HG02938 (cell line): ENCODE results near the gene ACVRL1.
"Not testable (repeated sequence)": the region's sequence is repeated elsewhere in the genome, so short reads cannot be mapped to it uniquely, and the experiment has no call there.

Experiments used
- ATAC-seq: cut with Tn5 transposase; IDR thresholded peaks from one replicate; pipeline ENCODE4 v1.9.1; 2021; ENCODE audit warnings: mild to moderate bottlenecking, moderate library complexity; ENCODE audit not compliant: unreplicated experiment

Gene ACVRL1

DNA sequence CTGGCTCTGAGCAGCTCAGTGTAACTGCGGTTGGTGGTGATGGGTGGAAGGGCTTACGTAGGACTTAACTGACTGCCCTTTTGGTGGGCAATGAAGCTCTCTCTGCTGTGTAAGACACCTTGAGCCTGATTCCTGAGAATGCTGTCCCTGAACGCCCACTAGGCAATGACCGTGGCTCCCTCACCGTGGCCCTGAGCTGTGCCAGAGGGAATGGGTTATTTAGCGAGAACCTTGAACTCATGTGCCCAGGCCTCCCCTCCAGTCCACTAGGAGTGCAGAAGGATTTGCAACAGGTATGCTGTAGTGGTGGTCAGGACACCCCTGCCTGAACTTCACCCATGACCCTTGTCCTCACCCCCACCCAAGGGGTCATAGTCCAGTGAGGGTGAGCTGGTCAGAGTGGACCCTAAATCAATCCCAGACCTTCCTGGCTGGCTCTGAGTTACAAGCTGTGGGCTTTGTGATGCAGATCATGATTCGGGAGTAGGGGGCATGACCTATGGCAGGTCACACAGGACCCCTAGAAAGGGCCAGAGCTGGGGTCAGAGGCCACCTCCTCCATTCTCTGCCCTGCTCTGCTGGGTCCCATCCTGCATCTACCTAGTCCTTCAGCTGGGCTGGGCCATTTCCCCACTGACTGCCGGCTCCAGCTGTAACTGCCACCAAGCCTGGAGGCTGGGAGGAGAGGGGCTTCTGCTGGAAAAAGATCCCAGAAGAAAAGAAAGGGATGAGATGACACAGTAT, 33.9 kb upstream of the ACVRL1 start:
- ATAC-seq, result no peak

DNA sequence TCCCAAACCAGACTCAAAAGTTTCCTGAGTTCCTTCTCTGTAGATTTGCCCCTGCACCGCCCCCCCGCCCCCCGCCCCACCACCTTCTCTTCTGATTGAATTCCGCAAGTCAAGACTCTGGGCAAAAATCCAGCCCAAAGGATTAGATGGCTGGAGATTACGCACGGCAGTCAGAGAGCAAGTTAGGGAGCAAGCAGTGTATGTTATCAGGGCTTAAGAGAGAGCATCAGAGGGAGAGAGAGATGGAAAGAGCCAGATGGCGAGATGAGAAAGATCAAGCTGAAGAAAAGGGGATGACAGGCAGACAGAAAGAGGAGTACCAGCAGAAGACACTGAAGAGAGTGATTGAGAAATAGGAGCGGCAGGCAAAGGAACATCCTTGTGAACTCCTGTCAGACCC, 33.3 kb upstream of the ACVRL1 start:
- ATAC-seq, result no peak

DNA sequence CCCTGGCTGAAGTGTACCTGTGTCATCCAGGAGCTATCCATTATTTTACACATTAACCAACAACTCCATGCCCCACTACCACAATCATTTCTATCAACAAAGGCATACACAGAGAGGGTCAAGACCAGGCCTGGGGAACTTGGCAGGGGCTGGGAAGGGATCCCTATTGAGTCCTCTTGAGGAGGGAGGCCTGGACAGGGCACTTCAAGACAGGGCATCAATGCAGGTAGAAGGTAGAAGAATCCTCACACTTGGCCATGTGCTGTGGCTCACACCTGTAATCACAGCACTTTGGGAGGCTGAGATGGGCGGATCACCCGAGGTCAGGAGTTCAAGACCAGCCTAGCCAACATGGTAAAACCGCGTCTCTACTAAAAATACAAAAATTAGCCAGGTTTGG, 32.8 kb upstream of the ACVRL1 start:
- no peak for ATAC-seq

DNA sequence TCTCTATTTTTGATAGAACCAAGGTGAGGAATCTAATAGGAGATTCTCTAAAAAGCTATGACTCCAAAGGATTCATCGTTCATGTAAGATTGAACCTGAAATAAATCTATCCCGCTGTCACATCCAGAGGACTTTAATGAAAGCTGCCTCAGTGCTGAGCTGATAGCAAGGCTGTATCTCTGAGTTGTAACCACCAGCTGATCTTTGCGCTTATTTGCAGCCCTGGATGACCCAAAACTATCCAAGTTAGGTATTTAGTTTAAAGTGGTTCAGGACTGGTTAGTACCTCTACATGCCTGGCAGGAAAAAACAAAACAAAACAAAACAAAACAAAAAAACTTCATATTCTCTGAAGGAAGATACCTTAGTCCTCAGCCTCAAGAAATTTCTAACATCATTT, 28.2 kb upstream of the ACVRL1 start:
- ATAC-seq, result no peak

DNA sequence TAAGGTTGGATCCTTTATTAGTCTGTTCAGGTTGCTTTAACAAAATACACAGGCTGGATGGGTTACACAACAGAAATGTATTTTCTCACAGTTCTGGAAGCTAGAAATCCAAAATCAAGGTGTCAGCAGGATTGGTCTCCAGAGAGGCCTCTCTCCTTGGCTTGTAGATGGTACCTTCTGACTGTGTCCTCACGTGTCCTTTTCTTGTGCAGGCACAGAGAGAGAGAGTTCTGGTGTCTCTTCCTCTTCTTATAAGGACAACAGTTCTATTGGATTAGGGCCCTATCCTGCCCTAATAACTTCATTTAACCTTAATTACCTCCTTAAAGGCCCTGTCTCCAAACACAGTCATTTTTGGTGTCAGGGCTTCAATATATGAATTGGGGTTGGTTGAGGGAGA, 24.0 kb upstream of the ACVRL1 start:
- no peak for ATAC-seq

DNA sequence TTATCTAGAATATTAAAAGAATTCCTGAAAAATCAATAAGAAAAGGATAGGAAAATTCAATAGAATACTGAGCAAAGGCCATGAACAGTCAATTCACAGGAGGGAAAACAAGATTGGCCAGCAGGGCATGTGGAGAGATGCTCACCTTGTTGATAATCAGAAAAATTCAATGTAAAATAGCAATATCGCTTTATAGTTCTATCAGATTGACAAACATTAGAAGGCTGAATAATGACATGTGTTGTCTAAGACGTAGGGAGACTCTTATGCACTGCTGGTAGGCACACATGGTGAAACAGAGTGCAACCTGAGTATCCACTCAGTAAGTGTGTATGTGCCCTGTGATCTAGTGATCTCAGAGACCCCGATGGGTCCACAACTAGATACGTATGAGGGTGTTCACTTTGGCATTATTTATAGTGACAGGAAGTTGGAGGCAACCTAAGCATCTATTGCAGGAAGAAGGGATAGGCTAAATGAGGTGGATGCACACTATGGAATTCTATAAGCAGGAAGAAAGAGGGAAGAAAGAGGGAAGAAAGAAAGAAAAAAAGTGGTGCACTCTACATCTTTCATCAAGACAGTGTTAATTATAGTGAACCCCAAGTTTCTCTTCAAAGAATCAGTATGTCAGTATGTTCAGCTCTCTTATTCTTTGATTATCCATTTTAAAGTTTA, 23.2 kb upstream of the ACVRL1 start:
- ATAC-seq, result no peak

DNA sequence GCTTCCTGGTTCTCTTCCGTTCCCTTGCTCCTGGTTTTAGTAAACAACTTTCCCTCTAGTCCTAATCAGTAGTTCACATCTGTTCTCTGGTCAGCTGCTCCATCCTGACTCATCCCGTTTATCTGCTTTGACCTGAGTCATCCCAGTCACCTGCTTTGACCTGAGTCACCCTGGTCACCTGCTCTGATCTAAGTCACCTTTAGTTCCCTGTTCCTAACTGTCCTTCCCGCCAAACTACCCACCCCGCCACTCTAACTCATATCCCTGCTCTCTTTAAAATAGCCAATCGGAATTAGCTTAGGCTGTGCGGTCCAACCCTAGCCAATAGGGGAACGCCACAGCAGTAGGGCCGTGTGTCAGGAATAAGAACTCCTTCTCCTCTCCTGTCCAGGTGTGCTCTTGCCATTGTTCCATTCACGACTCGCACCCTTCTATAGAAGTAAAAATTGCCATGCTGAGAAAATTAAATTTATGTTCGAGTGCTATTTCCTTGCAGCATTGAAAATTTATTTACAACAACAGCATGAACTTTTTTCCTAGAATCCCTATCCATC, 22.6 kb upstream of the ACVRL1 start:
- ATAC-seq, result no peak

DNA sequence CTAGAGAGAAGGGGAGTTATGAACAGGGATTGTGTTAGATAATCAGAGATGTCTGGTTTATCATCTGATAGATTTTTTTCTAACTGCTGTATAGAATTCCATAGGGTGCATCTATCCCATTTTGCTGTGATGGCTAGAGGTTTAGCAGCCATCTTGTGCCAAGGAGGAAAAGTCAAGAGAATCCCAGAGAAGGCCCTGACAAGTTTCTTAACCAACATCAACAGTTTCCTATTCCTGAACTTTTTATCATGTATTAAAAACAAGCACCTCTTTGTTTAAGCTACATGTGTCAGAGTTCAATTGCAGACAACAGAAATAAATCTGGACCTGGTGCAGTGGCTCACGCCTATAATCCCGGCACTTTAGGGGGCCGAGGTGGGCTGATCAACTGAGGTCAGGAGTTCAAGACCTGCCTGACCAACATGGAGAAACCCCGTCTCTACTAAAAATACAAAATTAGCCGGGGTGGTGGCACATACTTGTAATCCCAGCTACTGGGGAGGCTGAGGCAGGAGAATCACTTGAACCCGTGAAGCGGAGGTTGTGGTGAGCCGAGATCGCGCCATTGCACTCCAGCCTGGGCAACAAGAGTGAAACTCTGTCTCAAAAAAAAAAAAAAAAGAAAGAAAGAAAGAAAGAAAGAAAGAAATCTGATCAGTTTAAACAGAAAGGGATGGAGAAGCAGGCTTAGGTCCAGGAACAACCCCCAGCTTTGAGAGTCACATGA, 21.8 kb upstream of the ACVRL1 start:
- not testable (repeated sequence) for ATAC-seq

DNA sequence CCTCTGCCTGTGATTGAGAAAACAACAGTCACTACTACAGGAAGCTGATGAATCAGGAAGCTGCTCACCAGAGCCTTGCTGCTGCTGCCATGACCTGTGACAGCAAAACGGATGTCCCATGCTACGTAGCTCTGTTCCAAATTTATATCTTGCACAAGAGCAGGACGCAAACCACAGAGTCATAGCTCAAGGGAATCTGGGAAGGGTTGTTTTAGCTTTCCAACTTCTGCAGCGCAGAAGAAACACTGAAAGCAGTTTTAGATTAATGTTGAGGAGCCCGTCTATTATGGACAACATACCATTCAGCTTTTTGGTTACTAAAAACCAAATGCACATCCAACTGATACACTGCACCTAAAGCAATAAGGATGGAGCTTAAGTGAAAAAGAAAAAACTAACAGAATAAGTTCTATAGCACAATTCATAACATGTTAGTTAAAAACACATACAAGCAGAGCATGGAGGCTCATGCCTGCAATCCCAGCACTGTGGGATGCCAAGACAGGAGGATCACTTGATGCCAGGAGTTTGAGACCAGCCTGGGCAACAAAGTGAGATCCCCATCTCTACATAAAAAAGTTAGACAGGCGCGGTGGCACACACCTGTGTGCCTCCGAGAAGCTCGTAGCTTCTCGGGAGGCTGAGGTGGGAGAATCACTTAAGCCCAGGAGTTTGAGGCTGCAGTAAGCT, 21.1 kb upstream of the ACVRL1 start:
- ATAC-seq, result no peak

DNA sequence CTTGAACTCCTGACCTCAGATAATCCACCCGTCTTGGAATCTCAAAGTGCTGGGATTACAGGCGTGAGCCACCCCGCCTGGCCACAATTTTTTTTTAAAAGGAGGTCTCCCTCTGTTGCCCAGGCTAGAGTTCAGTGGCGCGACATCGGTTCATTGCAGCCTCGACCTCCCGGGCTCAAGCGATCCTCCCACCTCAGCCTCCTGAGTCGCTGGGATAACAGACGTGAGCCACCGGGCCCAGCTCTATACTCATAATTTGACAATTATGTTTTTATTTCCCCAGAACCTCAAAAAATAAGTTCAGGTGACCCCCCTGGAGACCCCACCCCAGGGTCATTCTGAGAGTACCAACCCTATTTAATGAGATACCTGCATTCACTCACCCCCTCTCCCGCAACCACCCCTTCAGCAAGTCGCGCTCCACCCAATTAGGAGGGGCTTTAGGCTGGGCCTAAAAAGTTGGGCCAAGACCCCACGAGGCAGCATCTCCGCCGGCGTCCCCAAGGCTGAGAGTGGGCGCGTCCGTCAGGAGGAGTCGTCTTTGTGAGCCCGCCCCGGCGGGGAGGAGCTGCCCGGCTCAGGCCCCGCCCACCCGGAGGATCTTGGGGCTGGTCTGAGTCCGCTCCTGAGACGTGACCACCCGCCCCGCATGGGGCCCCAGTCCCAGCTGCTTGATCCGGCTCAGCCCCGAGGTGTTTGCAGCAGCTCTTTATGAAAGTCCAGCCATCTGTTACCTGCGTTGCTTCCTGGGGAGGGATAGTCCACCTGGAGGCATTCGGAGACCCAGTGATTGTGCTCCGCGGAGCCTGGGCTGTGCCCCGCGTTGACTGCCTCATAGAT, 19.6 kb upstream of the ACVRL1 start, which contains the start of gene ANKRD33:
Gene ANKRD33, plus strand, starts transcription at position 628 of the 840 bp plus-strand sequence. Its CDS starts 84 bp downstream, at position 712.
- ATAC-seq, result no peak

DNA sequence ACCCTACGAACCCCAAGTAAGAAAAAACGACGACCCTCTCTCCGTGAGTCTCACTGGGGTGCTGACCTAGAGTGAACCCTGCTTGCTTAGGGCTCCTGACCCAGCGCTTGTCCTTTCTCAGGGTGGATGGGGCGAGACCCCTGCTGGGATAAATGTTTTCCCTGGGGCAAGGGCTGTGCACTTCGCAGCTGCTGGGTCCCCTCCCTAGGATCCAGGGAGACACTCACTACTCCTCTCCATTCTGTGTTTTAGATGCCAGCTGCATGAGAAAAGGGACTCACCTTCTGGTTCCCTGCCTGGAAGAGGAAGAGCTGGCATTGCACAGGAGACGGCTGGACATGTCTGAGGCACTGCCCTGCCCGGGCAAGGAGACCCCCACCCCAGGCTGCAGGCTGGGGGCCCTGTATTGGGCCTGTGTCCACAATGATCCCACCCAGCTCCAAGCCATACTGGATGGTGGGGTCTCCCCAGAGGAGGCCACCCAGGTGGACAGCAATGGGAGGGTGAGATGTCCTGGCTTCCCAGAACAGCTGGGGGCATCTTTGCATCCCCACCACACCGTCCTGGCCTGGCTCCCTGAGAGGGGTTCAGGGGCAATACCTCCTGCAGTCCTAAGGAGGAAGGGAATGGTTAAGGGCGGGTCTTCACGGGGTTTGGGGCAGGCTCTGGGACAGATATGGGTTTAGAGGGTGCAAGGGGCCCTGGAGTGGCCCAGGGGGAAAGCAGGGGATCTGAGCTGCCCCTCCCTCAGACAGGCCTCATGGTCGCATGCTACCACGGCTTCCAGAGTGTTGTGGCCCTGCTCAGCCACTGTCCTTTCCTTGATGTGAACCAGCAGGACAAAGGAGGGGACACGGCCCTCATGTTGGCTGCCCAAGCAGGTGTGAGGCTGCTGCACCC, 18.7 kb upstream of the ACVRL1 start:
- ATAC-seq, result no peak

DNA sequence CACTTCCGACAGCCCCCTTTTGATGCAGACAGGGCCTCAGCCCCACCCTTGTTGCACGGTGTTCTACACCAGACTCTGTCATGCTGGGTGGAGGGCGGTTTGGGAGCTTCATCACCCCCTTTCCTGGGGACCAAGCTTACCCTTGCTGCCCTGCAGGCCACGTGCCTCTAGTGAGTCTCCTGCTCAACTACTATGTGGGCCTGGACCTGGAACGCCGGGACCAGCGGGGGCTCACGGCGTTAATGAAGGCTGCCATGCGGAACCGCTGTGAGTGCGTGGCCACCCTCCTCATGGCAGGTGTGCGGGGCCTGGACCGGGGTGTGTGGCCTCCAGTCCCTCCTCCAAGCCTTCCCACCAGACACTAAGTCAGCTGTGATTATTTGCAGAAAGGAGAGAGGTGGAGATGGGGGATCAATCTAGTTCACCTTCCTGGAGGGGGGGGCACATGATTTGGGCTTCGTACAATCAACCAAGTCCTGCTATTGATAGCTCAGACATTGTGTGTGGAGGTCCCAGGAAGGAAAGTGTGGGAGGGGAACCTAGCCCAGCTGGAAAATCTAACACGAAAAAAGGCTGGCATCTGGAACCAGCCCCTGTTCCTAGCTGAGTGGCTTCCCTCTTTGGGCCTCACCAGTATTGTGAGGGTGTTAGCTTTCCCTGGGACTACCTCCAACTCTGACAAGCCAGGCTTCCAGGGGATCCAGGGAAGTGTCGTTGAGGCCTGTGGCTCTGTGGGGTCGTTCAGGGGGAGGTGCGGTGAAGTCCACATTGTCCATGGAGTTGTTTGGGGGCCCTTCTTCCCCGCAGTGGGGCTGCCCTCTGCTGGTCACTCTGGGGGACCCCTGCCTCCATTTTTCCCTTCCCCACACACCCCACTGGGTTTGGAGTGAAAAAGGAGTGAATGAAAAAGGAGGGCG, 17.8 kb upstream of the ACVRL1 start:
- ATAC-seq, result no peak

DNA sequence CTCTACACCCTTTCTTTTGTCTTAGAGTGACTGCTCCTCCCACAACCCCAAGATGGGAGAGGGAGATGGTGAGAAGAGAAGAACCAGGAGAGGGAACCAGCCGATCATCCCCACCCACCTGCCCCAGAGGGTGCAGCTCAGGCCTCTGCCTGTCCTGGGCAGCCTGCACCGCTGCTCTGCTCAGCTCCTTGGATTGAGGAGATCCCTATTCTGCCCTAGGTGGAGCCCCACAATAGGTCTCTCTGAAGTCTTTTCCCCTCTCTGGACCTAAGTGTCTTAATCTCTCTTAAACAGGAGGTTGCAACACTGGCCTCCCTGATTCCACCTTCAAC, 17.2 kb upstream of the ACVRL1 start:
- no peak for ATAC-seq

DNA sequence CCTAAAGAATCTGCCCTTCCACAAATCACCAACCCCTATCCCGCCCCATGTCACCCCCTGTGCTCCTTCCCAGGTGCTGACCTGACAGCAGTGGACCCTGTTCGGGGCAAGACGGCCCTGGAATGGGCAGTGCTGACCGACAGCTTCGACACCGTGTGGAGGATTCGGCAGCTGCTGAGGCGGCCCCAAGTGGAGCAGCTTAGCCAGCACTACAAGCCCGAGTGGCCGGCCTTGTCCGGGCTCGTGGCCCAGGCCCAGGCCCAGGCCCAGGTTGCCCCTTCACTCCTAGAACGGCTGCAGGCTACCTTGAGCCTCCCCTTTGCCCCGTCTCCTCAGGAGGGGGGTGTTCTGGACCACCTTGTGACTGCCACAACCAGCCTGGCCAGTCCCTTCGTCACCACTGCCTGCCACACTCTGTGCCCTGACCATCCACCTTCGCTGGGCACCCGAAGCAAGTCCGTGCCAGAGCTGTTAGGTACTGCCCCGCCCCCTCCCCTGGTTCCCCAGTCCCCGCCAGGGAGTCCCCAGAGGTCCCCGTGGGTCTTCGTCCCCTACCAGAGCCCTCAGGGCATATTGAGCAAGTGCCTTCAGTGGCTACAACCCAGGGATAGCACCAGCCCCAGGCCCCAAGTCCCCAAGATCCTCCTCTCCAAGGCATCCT, 16.7 kb upstream of the ACVRL1 start:
- no peak for ATAC-seq

DNA sequence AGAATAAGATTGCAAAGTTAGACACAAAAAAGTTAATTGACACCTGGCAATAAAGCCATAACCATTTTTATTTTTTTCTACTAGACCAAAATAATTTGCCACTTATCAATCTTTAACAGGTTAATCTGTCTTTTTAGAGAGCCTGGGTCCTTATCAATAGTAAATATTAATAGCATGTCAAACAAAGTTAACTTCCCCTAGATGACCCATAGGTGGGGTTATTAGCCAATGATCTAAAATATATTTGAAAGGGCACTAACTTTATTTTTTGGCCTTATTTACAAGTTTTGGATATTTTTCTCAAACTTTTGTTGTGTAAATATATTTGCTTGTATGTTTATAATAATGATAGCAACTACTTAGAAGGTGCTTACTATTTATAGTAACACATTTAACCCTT, 15.5 kb upstream of the ACVRL1 start:
- ATAC-seq, result no peak

DNA sequence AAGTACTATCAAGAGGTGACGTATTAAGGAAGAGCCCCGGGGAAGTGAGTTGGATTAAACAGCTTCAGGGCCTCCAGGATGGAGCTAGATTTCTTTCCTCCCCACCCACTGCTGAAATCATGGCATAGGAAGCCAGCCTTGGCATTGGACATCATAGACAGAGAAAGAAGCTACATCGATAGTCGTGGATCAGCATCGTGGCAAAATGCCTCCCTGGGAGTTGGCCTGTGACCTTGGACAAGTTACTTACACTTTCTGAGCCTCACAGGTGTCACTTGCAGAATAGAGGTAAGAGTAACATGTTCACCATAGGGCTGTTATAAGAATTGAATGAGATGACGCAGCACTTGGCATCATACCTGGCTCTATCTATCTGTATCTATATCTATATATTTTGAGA, 13.5 kb upstream of the ACVRL1 start:
- ATAC-seq, result no peak

DNA sequence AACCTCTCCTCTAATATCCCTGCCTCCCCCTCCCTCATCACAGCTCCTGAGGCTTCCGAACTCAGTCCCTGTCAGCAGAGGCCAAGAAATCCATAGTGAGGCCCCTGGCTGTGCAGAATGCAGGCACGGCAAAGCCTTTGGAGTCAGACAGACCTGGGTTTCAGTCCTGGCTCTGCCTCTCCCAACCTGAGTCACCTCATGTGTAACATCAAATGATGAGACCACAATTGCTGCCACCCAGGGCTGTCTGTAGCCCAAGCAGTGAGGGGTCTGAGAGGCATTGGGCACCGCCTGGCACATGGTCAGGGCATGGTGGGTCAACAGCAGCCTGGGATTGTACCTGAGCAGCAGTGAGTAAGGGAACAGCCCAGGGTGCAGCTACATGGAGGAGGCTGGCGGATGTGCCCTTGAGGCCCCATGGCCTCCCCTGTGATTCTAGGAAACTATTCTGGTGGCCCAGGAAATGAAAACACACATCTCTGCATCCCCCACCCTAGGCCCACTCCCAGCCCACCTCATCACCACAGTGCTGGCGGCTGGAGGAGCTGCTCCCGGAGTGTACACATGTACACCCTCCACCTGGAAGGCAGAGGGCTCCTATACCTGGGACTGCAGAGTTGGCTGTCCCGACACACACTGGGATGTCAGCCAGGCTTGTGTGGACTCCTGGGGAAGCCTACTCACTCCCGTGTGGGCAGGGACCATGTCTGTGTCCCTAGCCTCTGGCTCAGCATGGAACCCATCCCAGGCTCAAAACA, 11.7 kb upstream of the ACVRL1 start:
- ATAC-seq, result no peak
